NCI-H2029 (cell line): ENCODE data around the gene PPP1R26.
"Not testable (repeated sequence)": the region's sequence is repeated elsewhere in the genome, so short reads cannot be mapped to it uniquely, and the experiment has no call there.

ENCODE experiments used
- DNase-seq: peaks from one replicate; lab custom pipeline; 2025; lab: John Stamatoyannopoulos, UW

The PPP1R26 gene

GRCh38 chr9:135479469-135480052 lies at the start of gene PPP1R26:
TSS of gene PPP1R26 (plus strand) at chr9:135479782. CDS start at chr9:135484511, 4,729 bp downstream.
- DNase-seq = peak; percentile 19

GRCh38 chr9:135437259-135437658 lies 42.3 kb upstream of the PPP1R26 start:
- DNase-seq = no peak

DNA sequence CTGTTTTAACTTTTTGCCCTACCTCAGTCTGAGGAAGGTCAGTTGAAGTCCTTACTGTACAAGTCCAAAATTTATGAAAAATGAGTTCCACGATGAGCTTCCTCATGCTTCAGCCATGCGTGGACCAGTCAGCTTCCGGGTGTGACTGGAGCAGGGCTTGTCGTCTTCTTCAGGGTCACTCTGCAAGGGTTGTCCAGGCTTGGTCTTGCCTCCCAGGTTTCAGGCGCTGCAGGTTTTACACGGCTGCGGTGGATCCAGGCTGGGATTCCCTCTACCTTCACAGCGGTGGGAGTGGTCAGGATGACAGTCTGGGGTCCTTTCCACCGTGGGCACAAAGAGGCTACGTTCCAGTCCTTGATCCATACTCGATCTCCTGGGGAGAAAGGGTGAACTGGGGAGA lies 41.9 kb upstream of the PPP1R26 start:
- not testable (repeated sequence) for DNase-seq

- peak; percentile 11 for DNase-seq
These were observed 40.9 kb upstream of the PPP1R26 start for GRCh38 chr9:135438581-135439232.

DNA sequence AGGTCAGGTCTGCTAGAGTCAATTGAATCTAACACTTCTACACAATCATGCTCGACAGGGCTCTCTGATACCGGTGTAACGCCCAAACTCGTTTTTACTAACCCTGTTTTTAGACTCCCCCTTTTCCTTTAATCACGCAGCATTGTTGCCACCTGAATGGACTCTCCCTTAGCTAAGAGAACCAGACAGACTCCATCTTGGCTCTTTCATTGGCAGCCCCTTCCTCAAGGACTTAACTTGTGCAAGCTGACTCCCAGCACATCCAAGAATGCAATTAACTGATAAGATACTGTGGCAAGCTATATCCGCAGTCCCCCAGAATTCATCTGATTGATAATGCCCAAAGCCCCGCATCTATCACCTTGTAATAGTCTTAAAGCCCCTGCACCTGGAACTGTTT lies 40.1 kb upstream of the PPP1R26 start:
- DNase-seq = not testable (repeated sequence)

DNA sequence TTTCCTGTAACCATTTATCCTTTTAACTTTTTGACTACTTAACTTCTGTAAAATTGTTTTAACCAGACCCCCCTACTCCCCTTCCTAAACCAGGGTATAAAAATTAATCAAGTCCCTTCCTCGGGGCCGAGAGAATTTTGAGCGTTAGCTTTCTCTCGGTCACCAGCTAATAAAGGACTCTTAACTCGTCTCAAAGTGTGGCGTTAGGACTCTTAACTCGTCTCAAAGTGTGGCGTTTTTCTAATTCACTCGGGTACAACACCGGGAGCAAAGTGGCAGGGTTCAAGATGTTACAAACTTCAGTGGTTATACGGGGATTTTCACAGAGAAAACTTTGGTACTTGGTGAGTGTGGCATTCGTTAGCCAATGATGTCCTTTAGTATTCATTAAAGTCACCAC lies 39.7 kb upstream of the PPP1R26 start:
- no peak for DNase-seq

DNA sequence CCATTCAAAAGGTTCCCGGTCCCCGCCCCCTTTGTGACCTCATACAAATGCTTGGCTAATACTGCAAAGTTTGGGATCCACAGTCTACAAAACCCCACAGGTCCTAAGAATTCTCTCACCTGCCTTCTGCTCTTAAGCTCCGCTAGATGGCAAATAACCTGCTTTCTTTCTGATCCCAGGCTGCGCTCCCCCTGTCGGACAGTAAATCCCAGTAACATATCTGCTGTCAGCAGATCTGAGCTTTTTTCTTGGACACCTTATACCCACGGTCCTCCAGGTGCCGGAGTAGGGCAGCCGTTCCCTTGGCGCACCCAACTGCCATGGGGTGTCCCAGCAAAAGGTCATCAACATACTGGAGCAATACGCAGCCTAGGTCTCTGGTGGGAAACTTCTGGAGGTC lies 39.0 kb upstream of the PPP1R26 start:
- DNase-seq = peak; percentile 46

DNA sequence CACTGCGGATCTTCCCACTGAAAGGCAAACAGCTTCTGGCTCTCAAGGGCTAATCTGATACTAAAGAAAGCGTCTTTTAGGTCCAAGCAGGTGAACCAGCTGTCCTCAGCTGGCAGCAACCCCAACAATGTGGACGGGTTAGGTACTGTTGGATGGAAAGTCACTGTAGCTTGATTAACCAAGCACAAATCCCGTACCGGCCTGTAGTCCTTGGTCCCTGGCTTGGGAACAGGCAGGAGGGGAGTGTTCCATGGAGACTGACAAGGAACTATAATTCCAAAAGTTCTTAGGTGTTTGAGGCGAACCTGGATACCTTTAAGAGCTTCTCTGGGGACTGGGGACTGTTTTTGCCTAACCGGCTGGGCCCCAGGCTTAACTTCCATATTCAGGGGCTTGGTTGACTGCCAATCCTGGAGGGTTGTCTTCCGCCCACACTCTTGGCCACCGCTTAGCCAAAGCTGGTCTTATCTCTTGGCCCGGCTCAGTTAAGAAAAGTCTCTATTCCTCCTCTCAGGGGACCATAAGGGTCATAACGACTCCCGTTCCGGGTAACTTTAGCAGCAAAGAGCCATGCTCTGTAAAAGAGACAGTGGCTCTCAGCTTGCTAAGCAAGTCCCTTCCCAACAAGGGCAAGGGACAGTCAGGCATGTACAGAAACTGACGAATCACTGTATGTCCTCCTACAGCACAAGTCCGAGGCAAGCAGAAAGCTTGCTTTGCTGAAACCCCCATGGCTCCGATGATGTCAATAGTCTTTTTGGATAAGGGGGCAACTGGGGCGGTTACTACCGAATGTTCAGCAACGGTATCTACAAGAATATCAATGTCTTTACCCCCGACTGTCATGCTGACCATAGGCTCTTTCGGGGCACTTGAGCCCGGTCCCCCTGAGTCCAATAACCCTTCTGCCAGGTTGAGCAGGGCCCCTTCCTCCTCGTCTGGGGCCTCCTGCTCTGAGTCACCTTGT lies 38.2 kb upstream of the PPP1R26 start:
- peak; percentile 56 for DNase-seq

GRCh38 chr9:135442075-135442474 lies 37.5 kb upstream of the PPP1R26 start:
- DNase-seq = peak; percentile 5

- DNase-seq = peak; percentile 50
These were observed 35.7 kb upstream of the PPP1R26 start for GRCh38 chr9:135443797-135444425.

DNA sequence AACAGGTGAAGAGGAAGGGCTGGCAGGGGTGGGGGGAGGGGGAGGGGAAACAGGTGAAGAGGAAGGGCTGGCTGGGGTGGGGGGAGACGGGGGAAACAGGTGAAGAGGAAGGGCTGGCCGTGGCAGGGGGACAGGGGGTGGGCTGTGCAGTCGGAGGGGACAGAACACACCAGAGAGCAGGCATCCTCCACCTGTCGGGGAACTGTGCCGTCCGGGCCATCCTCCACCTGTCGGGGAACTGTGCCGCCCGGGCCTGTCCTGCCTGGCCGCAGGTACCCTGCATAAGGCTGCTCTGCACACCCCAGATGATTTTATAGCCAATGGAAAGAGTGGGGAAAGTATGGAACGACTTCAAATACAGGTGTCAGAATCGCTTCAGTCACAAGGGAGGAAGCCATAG lies 32.5 kb upstream of the PPP1R26 start:
- DNase-seq = no peak

GRCh38 chr9:135448663-135449100 lies 30.9 kb upstream of the PPP1R26 start:
- no peak for DNase-seq

- not testable (repeated sequence) for DNase-seq
These were observed 30.1 kb upstream of the PPP1R26 start for GRCh38 chr9:135449532-135449931.

- DNase-seq = no peak
These were observed 28.6 kb upstream of the PPP1R26 start for GRCh38 chr9:135450956-135451355.

GRCh38 chr9:135451909-135452308 lies 27.7 kb upstream of the PPP1R26 start:
- DNase-seq = not testable (repeated sequence)

DNA sequence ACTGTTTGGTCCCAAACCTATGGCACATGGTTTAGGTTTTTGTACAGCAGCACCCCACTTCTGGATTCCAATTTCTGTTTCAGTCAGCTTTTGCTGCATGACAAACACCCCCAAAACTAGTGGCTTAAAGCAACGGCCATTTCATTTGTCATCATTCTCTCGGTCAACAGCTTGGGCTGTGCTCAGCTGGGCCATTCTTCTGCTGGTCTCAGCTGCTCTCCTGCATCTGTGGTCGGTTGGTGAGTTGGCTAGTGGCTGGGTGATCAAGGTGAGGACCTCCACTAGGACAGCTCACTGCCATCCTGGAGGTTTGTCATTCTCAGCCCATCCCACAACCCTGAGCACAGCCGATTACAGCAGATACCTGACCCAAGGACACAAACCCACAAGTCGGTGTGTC lies 24.8 kb upstream of the PPP1R26 start:
- DNase-seq = no peak

DNA sequence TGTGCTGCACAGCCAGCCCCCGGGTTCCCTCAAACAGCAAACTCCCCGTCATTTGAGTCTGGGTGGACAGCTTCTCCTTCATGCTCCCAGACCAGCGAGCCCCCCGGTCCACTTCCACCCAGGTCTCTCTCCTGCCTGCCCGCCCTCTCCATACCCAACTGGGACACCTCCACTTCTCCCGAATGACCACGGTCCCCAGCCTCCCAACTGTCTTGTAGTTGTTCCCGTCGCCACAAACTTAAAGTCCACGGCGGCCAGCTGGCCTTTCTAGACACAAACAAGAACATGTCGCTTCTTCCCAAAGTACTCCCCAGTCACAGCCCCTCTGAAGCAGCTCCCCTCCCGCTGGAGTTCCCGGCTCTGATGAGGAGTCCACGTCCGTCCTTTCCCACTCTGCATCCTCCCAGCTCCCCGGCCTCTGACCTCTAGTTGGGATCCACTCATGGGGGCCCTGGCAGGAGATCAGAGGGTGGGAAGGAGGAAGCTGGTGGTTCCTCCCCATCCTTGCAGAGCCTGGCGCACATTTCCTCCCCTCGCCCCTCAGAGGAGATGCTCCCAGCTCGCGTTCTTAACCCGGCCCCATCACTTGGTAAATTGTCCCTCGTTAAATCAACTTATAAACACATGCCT lies 24.1 kb upstream of the PPP1R26 start:
- no peak for DNase-seq

- DNase-seq = peak; percentile 27
These were observed 23.0 kb upstream of the PPP1R26 start for GRCh38 chr9:135456436-135457104.

GRCh38 chr9:135458478-135458877 lies 21.1 kb upstream of the PPP1R26 start:
- not testable (repeated sequence) for DNase-seq

GRCh38 chr9:135461936-135462335 lies 17.6 kb upstream of the PPP1R26 start:
- DNase-seq = no peak

- DNase-seq = no peak
These were observed 16.4 kb upstream of the PPP1R26 start for GRCh38 chr9:135463140-135463539.
